Measurements from ENCODE around the gene KRTAP4-1. TPM values are rescaled to one million over a fixed set of nuclear protein-coding genes. Genes with fewer than 3 reads are reported as not detected.

The KRTAP4-1 gene
- total RNA-seq, 2 experiments from 2014 or later = not detected

Other genes starting within 250 kb of the KRTAP4-1 start
- gene KRT23, start 247.3 kb downstream of the KRTAP4-1 start, total RNA-seq = not detected
- gene KRT39, start 218.0 kb downstream of the KRTAP4-1 start, total RNA-seq = not detected
- gene KRT40, start 200.6 kb downstream of the KRTAP4-1 start, total RNA-seq = not detected
- not detected for gene KRTAP3-3, start 190.7 kb downstream of the KRTAP4-1 start, total RNA-seq
- gene KRTAP3-2, start 185.0 kb downstream of the KRTAP4-1 start, total RNA-seq = not detected
- gene KRTAP3-1, start 175.8 kb downstream of the KRTAP4-1 start, total RNA-seq = not detected
- gene KRTAP1-5, start 157.7 kb downstream of the KRTAP4-1 start, total RNA-seq = not detected
- gene KRTAP1-4, start 154.7 kb downstream of the KRTAP4-1 start, total RNA-seq = not detected
- gene KRTAP1-3, start 150.0 kb downstream of the KRTAP4-1 start, total RNA-seq = not detected
- not detected for gene KRTAP1-1, start 143.5 kb downstream of the KRTAP4-1 start, total RNA-seq
- gene KRTAP2-1, start 137.6 kb downstream of the KRTAP4-1 start, total RNA-seq = not detected
- gene KRTAP2-2, start 129.7 kb downstream of the KRTAP4-1 start, total RNA-seq = not detected
- gene KRTAP2-3, start 124.8 kb downstream of the KRTAP4-1 start, total RNA-seq = not detected
- gene KRTAP2-4, start 119.0 kb downstream of the KRTAP4-1 start, total RNA-seq = not detected
- not detected for gene KRTAP4-7, start 100.8 kb downstream of the KRTAP4-1 start, total RNA-seq
- not detected for gene KRTAP4-8, start 86.8 kb downstream of the KRTAP4-1 start, total RNA-seq
- not detected for gene KRTAP4-16, start 82.7 kb downstream of the KRTAP4-1 start, total RNA-seq
- gene KRTAP4-9, start 79.5 kb downstream of the KRTAP4-1 start, total RNA-seq = not detected
- not detected for gene KRTAP4-11, start 66.5 kb downstream of the KRTAP4-1 start, total RNA-seq
- gene KRTAP4-12, start 60.7 kb downstream of the KRTAP4-1 start, total RNA-seq = not detected
- gene KRTAP4-6, start 44.4 kb downstream of the KRTAP4-1 start, total RNA-seq = not detected
- not detected for gene KRTAP4-5, start 35.1 kb downstream of the KRTAP4-1 start, total RNA-seq
- not detected for gene KRTAP4-4, start 24.2 kb downstream of the KRTAP4-1 start, total RNA-seq
- not detected for gene KRTAP4-3, start 16.7 kb downstream of the KRTAP4-1 start, total RNA-seq
- gene KRTAP4-2, start 6.7 kb downstream of the KRTAP4-1 start, total RNA-seq = not detected
- gene KRTAP9-1, start 5.0 kb upstream of the KRTAP4-1 start, total RNA-seq = not detected
- gene KRTAP9-2, start 41.7 kb upstream of the KRTAP4-1 start, total RNA-seq = not detected
- not detected for gene KRTAP9-3, start 47.5 kb upstream of the KRTAP4-1 start, total RNA-seq
- not detected for gene KRTAP9-8, start 53.1 kb upstream of the KRTAP4-1 start, total RNA-seq
- not detected for gene KRTAP9-4, start 64.8 kb upstream of the KRTAP4-1 start, total RNA-seq
- gene KRTAP9-9, start 70.5 kb upstream of the KRTAP4-1 start, total RNA-seq = not detected
- gene KRTAP9-6, start 80.5 kb upstream of the KRTAP4-1 start, total RNA-seq = not detected
- not detected for gene KRTAP9-7, start 90.8 kb upstream of the KRTAP4-1 start, total RNA-seq
- not detected for gene KRTAP29-1, start 117.9 kb upstream of the KRTAP4-1 start, total RNA-seq
- not detected for gene KRTAP16-1, start 124.4 kb upstream of the KRTAP4-1 start, total RNA-seq
- not detected for gene KRTAP17-1, start 130.8 kb upstream of the KRTAP4-1 start, total RNA-seq
- gene KRT33A, start 165.9 kb upstream of the KRTAP4-1 start, total RNA-seq = not detected
- not detected for gene KRT33B, start 184.9 kb upstream of the KRTAP4-1 start, total RNA-seq
- gene KRT34, start 197.4 kb upstream of the KRTAP4-1 start, total RNA-seq = not detected
- gene KRT31, start 212.7 kb upstream of the KRTAP4-1 start, total RNA-seq = not detected
- gene KRT37, start 239.7 kb upstream of the KRTAP4-1 start, total RNA-seq = not detected

All from activated CD8-positive, alpha-beta memory T cell treated with anti-CD3 and anti-CD28 coated beads, Interleukin-2, amount 10 ng/mL, durations not matched to agents 7 days and 5 days (primary cell).